GM18861 (cell line): ENCODE results near the gene TSR3.
A peak's percentile ranks its signal among the peaks of the same experiment; 100 is the strongest.

Source experiments
- ATAC-seq: cut with Tn5 transposase; IDR thresholded peaks from one replicate; pipeline ENCODE4 v1.9.1; 2021; ENCODE audit not compliant: unreplicated experiment

TSR3 gene

DNA sequence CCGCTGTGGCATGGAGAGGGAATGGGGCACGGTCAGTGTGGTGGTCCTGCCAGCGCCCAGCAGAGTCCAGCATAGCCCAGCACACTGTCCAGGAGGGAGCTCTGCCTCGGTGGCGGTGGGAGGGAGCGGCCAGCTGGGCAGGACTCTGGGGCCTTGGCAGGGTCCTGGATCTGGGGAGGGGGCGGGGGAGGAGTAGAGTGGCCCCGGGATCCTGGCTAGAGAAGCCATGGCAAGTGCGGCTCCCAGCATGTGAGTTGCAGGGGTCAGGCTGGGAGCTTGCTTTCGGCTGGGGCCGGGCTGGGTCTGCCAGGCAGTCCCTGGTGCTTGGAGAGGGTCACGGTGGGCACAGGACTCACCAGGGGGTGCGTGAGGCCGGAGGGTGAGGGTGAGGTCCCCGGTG lies 3.9 kb upstream of the TSR3 start:
- ATAC-seq = no peak

DNA sequence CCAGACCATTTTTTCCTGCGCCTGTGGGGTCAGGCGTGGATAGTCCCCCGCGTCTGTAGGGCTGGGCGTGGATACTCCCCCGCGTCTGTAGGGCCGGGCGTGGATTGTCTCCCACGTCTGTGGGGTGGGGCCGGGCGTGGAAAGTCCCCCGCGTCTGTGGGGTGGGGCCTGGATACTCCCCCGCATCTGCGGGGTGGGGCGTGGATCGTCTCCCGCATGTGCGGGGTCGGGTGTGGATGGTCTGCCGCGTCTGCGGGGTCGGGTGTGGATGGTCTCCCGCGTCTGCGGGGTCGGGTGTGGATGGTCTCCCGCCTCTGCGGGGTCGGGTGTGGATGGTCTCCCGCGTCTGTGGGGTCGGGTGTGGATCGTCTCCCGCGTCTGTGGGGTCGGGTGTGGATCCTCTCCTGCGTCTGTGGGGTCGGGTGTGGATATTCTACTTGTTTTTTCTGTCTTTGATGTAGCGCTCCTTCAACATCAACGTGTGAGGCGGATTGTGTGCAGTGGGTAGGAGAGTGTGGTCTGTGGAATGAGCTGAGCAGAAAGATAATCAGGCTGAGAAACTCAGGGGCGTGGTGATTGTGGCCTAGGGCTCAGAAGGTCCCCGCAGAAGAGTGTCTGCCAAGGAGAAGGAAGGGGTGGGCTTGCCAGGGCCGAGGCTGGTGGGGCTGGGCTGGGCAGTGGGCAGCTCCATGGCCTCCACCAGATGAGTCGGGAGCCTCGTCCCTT lies 3.3 kb upstream of the TSR3 start:
- ATAC-seq = no peak

DNA sequence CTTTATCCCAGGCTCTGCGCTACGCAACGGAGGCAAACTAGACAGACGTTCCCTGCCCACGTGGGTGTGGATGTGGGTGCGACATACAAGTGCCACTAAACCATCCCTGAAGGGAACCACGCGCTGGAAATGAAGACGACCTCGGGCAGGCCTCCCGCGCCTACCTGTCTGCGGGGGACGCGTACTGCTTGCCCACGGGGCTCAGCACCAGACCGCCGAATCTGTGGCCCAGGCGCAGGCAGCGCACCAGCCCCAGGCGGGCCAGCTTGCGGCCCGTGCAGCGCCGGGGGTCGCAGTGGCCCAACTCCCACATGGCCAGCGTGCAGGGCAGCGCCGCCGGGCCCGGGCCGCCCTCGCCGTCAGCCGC lies 480 bp downstream of the TSR3 start:
- ATAC-seq = peak; percentile 5

DNA sequence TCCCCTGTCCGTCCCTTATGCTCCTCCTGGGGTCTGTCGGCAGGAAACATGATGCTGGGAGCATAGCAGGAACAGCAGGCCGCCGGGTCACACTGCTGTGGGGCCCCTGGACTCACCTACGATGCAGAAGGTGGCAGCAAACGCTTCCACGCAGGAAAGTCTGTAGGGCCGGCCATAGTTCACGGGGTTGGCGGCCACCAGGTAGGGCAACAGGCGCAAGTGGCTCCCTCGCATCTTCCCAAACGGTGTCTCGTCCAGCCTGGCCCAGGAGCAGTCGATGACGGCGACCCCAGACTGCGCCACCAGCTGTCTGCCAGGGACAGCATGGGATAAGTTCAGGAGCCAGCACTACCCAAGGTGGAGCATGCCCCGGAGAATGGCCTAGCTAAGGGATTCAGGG lies 987 bp downstream of the TSR3 start:
- ATAC-seq = no peak

GRCh38 chr16:1349951-1350350 lies 1.7 kb downstream of the TSR3 start:
- no peak for ATAC-seq

DNA sequence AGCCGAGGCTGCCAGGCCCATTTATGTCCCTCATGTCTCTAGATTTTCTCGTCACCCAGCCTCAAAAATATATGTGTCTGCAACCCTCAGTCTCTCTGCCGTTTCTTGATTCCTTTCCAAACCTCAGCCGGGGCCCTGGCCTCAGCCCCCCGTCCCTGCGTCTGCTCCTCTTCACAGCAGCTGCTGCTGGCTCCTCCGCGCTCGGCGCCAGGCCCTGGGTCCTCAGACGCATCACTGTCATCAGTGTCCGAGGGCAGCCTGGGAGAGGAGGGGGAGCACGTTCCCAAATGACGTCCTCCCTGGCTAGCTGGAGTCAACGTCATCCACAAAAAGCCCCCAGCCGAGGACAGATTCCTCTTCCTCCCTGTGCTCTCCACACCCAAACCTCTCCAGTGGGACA lies 2.3 kb downstream of the TSR3 start:
- no peak for ATAC-seq

DNA sequence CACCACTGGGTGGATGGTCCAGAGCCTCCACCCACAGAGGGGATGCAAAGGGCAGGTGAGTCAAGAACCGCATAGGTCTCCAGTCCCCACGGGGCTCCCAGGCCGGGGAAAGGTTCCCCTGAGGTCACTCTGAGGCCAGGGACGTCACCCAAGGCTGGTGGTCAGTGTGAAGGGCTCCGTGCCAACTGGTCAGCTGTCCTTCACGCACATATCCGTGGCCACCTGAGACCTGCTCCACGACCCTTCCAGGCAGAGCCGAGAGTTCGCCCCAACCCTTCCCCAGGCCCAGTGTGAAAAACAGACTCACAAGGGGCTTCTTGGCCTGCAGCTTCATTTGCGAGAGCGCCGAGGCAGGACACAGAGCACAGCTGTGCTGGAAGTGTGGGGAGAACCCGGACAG lies 2.8 kb downstream of the TSR3 start:
- no peak for ATAC-seq

DNA sequence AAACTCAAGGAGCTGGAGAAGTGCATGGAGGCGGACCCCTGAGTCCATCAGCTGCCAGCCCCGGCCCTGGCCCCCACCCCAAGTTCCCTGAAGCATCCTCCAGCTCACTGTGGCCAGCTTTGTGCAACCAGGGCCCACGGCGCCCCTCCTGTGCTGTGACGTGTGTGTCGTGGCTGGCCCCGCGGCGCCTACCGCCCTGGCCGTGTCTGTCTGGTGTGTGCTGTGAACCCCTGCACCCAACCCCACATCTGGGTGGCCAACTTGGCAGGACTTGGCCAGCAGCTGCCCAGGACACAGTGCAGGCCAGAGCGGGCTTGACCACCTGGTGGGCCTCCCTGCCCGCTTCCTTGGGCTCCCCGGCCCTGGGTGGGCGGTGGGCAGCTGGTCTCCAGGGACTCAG lies 3.2 kb downstream of the TSR3 start:
- ATAC-seq = no peak

GRCh38 chr16:1347962-1348361 lies 3.7 kb downstream of the TSR3 start:
- no peak for ATAC-seq

DNA sequence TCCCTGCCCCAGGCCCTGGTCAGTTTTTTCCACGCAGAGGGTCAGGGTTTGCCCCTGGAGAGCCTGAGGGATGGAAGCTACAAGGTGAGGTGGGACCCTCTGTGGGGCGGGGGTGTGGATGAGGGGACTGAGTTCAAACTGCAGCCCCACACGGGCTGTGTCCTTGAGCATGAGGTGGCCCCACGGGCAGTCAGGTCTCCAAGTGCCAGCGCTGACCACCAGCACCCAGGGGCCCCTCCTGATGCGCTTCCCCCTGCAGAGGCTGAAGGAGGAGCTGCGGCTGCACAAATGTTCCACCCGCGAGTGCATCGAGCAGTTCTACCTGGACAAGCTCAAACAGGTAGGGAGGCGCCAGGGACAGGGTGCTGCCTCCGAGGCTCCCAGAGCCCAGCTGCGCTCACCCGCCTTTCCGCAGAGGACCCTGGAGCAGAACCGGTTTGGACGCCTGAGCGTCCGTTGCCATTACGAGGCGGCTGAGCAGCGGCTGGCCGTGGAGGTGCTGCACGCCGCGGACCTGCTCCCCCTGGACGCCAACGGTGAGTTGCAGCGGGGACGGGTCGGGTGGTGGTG lies 4.3 kb downstream of the TSR3 start:
- ATAC-seq = no peak

DNA sequence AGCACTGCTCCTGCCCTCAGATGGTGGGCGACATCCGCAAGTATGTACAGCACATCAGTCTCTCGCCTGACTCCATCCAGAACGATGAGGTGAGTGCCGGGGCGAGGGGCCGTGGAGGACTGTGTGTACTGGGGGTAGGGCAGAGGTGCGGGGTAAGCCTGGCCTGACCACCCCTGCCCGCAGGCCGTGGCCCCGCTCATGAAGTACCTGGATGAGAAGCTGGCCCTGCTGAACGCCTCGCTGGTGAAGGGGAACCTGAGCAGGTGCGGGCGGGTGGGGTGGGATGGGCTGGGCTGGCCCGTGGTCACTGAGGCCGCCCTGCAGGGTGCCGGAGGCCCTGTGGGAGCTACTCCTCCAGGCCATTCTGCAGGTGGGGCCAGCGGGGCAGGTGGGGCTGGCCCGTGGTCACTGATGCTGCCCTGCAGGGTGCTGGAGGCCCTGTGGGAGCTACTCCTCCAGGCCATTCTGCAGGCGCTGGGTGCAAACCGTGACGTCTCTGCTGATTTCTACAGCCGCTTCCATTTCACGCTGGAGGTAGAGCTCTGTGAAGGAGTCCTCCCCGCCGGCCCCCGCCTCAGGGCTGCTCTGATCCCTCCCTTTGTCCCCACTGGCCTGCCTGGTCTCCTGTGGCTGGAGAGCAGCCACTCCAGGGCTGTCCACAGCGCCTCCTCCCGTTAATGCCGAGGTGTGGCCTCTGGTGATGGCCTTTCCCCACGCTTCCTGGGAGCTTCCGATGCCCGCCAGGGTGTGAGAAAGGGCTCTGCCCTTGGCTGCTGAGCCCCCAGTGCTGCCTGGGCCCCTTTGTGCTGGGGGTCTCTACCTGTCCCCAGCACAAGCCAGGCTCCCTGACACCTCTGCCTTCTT lies 5.0 kb downstream of the TSR3 start:
- no peak for ATAC-seq

DNA sequence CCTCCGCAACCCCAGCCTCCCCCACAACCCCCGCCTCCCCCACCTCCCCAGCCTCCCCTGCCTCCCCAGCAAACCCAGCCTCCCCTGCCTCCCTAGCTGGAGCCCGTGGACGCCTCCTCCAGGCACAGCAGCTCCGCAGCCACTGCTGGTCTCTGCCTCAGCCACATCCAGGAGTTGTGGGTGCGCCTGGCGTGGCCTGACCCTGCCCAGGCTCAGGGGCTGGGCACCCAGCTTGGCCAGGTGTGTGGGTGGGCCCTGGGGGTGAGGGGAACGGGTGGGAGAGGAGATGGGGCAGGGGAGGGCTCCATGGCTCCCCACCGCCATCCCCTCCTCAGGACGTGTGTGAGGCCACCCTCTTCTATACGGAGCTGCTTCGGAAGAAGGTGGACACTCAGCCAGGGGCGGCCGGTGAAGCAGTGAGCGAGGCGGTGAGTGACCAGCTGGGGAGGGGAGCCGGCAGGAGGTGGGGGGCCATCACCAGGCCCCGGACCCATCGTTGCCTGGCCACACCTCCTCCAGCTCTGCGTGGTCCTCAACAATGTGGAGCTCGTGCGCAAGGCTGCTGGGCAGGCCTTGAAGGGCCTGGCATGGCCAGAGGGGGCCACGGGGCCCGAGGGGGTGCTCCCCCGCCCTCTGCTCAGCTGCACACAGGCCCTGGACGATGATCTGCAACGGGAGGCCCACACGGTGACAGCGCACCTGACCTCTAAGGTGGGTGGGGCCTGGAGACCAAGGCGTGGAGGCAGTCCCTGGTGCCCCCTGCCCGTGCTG lies 5.8 kb downstream of the TSR3 start:
- ATAC-seq = no peak

- ATAC-seq = no peak
These were observed 6.6 kb downstream of the TSR3 start for GRCh38 chr16:1345087-1345486.

DNA sequence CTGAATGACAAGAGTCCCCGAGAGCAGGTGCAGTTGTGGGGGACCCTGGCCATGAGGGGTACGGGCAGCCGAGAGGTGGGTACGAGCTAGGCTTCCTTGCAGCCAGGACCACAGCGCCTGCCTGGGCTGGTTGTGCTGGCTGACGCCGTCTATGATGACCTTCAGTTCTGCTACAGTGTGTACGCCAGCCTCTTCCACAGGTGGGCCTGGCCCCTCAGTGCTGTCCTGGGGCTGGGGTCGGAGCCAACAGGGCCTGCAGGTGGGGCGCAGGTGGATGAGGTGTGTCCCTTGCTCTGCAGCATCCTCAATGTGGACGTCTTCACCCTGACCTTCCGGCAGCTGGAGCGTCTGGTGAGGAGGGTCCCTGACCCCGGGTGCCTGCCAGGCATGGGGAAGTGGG lies 7.2 kb downstream of the TSR3 start:
- no peak for ATAC-seq

- ATAC-seq = no peak
These were observed 8.0 kb downstream of the TSR3 start for GRCh38 chr16:1343428-1344242.

- peak; percentile 49 for ATAC-seq
These were observed 8.9 kb downstream of the TSR3 start for GRCh38 chr16:1342526-1343427.

GRCh38 chr16:1341495-1342420 lies 9.9 kb downstream of the TSR3 start:
- ATAC-seq = no peak

- no peak for ATAC-seq
These were observed 10.8 kb downstream of the TSR3 start for GRCh38 chr16:1340730-1341494.
